Stimulated activated CD8-positive, alpha-beta memory T cell treated with anti-CD3 and anti-CD28 coated beads, Interleukin-15, amount 100 ng/mL, for 24 hours (primary cell): ENCODE measurements around the gene TMPRSS15.

Experiments used
- DNase-seq: peaks from one replicate; pipeline ENCODE4 v3.0.0-alpha.2; 2020; ENCODE audit warnings: low read depth

TMPRSS15 gene

GRCh38 chr21:18244671-18245463 is 158.7 kb downstream of the TMPRSS15 start, which contains the start of gene CHODL:
Gene CHODL (plus strand): TSS chr21:18244833. CDS start chr21:18245224, 391 bp downstream.
- no peak for DNase-seq

GRCh38 chr21:18235545-18235944 is 168.0 kb downstream of the TMPRSS15 start:
- DNase-seq, result no peak

- DNase-seq, result no peak
Observed at GRCh38 chr21:18228060-18228739, 175.4 kb downstream of the TMPRSS15 start.

GRCh38 chr21:18222346-18222745 is 181.2 kb downstream of the TMPRSS15 start:
- DNase-seq, result no peak

- no peak for DNase-seq
Observed at GRCh38 chr21:18220498-18220897, 183.1 kb downstream of the TMPRSS15 start.
